ENCODE results near the gene FBLN1. TPM values are rescaled to one million over a fixed set of nuclear protein-coding genes. Genes with fewer than 3 reads are reported as not detected.

Gene FBLN1
- total RNA-seq, 1 experiment from 2014 or later = 23.4 TPM

- H3K9ac ChIP-seq (ENCODE audit: low read length) = no peak overlapping the region
- intact Hi-C loops (cut with micrococcal nuclease) = no loop called here
- TF ChIP-seq REST (IDR thresholded peaks at IDR 0.05; ENCODE audit: low read depth) = no peak
- TF ChIP-seq EZH2 (IDR thresholded peaks at IDR 0.05) = no peak
- TF ChIP-seq ZFX (IDR thresholded peaks at IDR 0.05) = no peak
- no peak for TF ChIP-seq TCF7L2 (IDR thresholded peaks at IDR 0.05; ENCODE audit: borderline replicate concordance, extremely low read depth, insufficient read depth, insufficient read length)
- TF ChIP-seq POLR2AphosphoS5 (IDR thresholded peaks at IDR 0.05; ENCODE audit: low read depth, low read length) = no peak
- no peak for TF ChIP-seq RAD21 (IDR thresholded peaks at IDR 0.05; ENCODE audit: low read depth)
- no peak for TF ChIP-seq JUND (IDR thresholded peaks at IDR 0.05)
- no peak for TF ChIP-seq ATF3 (IDR thresholded peaks at IDR 0.05)
- TF ChIP-seq ZNF274 (IDR thresholded peaks at IDR 0.05; ENCODE audit: low read depth, low read length) = no peak
- TF ChIP-seq SIN3A (IDR thresholded peaks at IDR 0.05; ENCODE audit: low read depth) = no peak
- no peak for TF ChIP-seq EGR1 (IDR thresholded peaks at IDR 0.05; ENCODE audit: low read depth)
- no peak for TF ChIP-seq CTCF (IDR thresholded peaks at IDR 0.05 in 2 of 3, conservative IDR thresholded peaks at IDR 0.05 in 1 of 3; ENCODE audit: borderline replicate concordance in 1 of 3, insufficient read depth in 1 of 3, low read depth in 2 of 3, low read length in 2 of 3)
- TF ChIP-seq SRF (IDR thresholded peaks at IDR 0.05; ENCODE audit: low read depth) = no peak
- no peak for TF ChIP-seq YY1 (IDR thresholded peaks at IDR 0.05; ENCODE audit: extremely low read depth, insufficient replicate concordance, low read depth, low read length)
- TF ChIP-seq ZBTB33 (IDR thresholded peaks at IDR 0.05; ENCODE audit: extremely low read depth, insufficient replicate concordance, low read length) = no peak
- ATAC-seq (no peak), DNase-seq (ENCODE audit: low read depth, low spot score) (no peak)
- peaks cover 9 to 22% of the 10 kb centered on the region in 2 experiments; a peak in 3 of 4 replicates for H3K4me1 ChIP-seq (ENCODE audit: control insufficient read depth in 1 of 2, insufficient read depth in 2 of 2, low read length in 2 of 2)
- no peaks in the 10 kb centered on the region for H3K9me2 ChIP-seq (ENCODE audit: insufficient read depth)
- H3K36me3 ChIP-seq (ENCODE audit: control insufficient read depth in 1 of 2, insufficient read depth in 2 of 2, low read length in 2 of 2) = no peaks in the 10 kb centered on the region
- H3K4me2 ChIP-seq (ENCODE audit: low read length) = no peak overlapping the region
- ChIA-PET RAD21 (ENCODE audit: low non-redundant PET in 1 of 2, low total read pairs in 2 of 2, uncharacterized antibody in 2 of 2, unreplicated experiment in 2 of 2) (no interaction called here), POLR2A (no interaction called here), CTCF (no interaction called here)
- H3K79me2 ChIP-seq (ENCODE audit: insufficient read depth, low read length) = no peaks in the 10 kb centered on the region
- no peak overlapping the region for H3K4me3 ChIP-seq (replicated peaks in 1 of 2; ENCODE audit: low read depth in 1 of 2, low read length in 2 of 2)
- no peak overlapping the region for H2AFZ ChIP-seq (ENCODE audit: low read depth, low read length, poor library complexity, severe bottlenecking)
- no peak overlapping the region for H3K27ac ChIP-seq (ENCODE audit: low read depth, low read length)
- H3K9me3 ChIP-seq (ENCODE audit: control insufficient read depth in 1 of 2, insufficient read depth in 1 of 2, low read depth in 1 of 2, low read length in 2 of 2) = no peaks in the 10 kb centered on the region
- H4K20me1 ChIP-seq (ENCODE audit: insufficient read depth) = no peaks in the 10 kb centered on the region
- no peaks in the 10 kb centered on the region for H3K27me3 ChIP-seq (ENCODE audit: insufficient read depth, low read length)
- BruUV-seq (replicated peaks) = no TSS peak
Observed at GRCh38 chr22:45547016-45547345, 44.3 kb downstream of the FBLN1 start.

Data from HCT116 (cell line).